ENCODE results near the gene CDH4. TPM values are rescaled to one million over a fixed set of nuclear protein-coding genes. Genes with fewer than 3 reads are reported as not detected.

The CDH4 gene
- total RNA-seq, 4 donors from 2014 or later: not detected

GRCh38 chr20:61684583-61685235 is 432.6 kb downstream of the CDH4 start:
- TF ChIP-seq, protein P1, sequence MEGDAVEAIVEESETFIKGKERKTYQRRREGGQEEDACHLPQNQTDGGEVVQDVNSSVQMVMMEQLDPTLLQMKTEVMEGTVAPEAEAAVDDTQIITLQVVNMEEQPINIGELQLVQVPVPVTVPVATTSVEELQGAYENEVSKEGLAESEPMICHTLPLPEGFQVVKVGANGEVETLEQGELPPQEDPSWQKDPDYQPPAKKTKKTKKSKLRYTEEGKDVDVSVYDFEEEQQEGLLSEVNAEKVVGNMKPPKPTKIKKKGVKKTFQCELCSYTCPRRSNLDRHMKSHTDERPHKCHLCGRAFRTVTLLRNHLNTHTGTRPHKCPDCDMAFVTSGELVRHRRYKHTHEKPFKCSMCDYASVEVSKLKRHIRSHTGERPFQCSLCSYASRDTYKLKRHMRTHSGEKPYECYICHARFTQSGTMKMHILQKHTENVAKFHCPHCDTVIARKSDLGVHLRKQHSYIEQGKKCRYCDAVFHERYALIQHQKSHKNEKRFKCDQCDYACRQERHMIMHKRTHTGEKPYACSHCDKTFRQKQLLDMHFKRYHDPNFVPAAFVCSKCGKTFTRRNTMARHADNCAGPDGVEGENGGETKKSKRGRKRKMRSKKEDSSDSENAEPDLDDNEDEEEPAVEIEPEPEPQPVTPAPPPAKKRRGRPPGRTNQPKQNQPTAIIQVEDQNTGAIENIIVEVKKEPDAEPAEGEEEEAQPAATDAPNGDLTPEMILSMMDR (IDR thresholded peaks at IDR 0.05): no peak
- TF ChIP-seq POLR2AphosphoS5 (IDR thresholded peaks at IDR 0.05): no peak
- TF ChIP-seq EP300 (IDR thresholded peaks at IDR 0.05; ENCODE audit: low read depth): no peak
- TF ChIP-seq POLR2A (IDR thresholded peaks at IDR 0.05): no peak
- Histone ChIP-seq H3K27ac (no peak overlapping the region), H3K4me1 (no peaks in the 10 kb centered on the region), H3K27me3 (peaks cover 10% of the 10 kb centered on the region), H3K36me3 (no peaks in the 10 kb centered on the region), H3K4me3 (no peak overlapping the region), H3K9me3 (no peaks in the 10 kb centered on the region)
- DNase-seq: no peak
- in situ Hi-C loops (cut with MboI; ENCODE audit: low pct_ligation_motif_present in 1 of 4, low pct_unique_long_range_greater_than_20kb in 1 of 4, low sequenced_read_pairs in 3 of 4): no loop called here
- intact Hi-C loops (cut with DNase I; ENCODE audit: low total_unique reads): loop anchor here (5.0 kb wide), 1 partner anchor 697 kb away; no protein-coding TSS in a partner anchor
- 44 to 57% methylated on average over 10 of the region's 10 CpGs for WGBS, 2 donors (ENCODE audit: low coverage in 1 of 2)

DNA sequence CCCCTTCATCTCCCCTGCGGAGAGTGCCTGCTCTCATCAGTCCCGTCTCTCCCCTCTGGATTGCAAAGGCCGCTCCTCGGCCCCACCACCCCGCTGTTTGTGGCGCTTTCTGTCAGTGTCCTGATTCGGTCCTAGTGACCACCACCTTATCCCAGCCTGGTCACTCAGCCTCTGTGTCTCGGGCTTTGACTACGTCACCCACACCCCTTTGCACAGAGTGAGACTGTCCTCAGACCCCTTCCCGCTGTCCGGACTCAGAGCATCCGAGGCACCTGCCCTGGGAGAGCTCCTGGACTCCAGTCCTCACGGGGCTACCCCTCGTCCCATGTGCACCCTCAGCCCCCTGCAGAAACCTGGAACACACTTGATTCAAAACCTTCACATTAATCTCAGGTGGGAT is 433.4 kb downstream of the CDH4 start:
- no peak overlapping the region for H3K27ac ChIP-seq
- intact Hi-C loops (cut with DNase I; ENCODE audit: low total_unique reads) (loop anchor here (5.0 kb wide), 1 partner anchor 698 kb away; no protein-coding TSS in a partner anchor), in situ Hi-C loops (cut with MboI; ENCODE audit: low pct_ligation_motif_present in 1 of 4, low pct_unique_long_range_greater_than_20kb in 1 of 4, low sequenced_read_pairs in 3 of 4) (no loop called here)
- TF ChIP-seq POLR2AphosphoS5 (IDR thresholded peaks at IDR 0.05) (no peak), EP300 (IDR thresholded peaks at IDR 0.05; ENCODE audit: low read depth) (no peak), POLR2A (IDR thresholded peaks at IDR 0.05) (no peak)
- TF ChIP-seq, protein P1 (IDR thresholded peaks at IDR 0.05): no peak
- H3K27me3 ChIP-seq: peaks cover 10% of the 10 kb centered on the region
- H3K4me3 ChIP-seq: no peak overlapping the region
- no peaks in the 10 kb centered on the region for H3K4me1 ChIP-seq
- 89% methylated on average over 14 of the region's 14 CpGs; no CpG with 5 or more reads in 1 of the 2 donors for WGBS, 2 donors (ENCODE audit: low coverage in 1 of 2)
- H3K9me3 ChIP-seq: no peaks in the 10 kb centered on the region
- no peak for DNase-seq
- no peaks in the 10 kb centered on the region for H3K36me3 ChIP-seq

DNA sequence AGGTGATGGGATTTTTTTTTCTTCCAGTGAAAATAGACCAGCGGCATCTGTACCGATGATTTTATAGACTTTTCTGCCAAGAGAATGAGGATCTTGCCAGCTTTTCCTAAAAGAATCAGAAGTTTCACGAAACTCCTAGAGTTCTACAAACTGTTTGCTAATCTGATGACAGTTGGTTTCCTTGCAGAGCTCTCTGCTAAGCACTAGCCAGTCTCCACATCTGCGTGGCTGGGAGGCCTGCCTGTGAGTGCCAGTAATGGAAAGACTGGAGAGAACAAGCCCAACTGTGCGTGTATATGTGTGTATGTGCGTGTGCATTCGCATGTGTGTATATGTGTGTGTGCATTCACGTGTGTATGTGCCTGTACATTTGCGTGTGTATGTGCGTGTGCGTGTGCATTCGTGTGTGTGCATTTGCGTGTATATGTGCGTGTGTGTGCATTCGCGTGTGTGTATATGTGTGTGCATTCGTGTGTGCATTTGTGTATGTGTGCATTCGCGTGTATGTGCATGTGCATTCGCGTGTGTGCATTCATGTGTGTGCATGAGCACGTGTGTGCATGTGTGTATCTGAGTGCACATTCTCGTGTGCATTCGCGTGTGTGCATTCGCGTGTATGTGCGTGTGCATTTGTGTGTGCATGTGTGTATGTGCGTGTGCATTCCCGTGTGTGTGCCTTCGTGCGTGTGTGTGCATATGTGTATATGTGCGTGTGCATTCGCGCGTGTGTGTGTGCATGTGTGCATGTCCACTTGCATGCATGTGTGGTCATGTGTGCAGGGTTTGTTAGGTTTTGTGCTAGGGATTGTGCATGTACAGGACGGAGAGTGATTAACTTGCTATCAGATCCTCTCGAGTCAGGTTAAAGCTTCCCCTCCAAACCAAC is 434.2 kb downstream of the CDH4 start:
- Histone ChIP-seq H3K4me1 (no peaks in the 10 kb centered on the region), H3K27ac (no peak overlapping the region), H3K4me3 (no peak overlapping the region), H3K27me3 (peaks cover 10% of the 10 kb centered on the region), H3K36me3 (no peaks in the 10 kb centered on the region), H3K9me3 (no peaks in the 10 kb centered on the region)
- TF ChIP-seq POLR2A (IDR thresholded peaks at IDR 0.05) (no peak), POLR2AphosphoS5 (IDR thresholded peaks at IDR 0.05) (no peak), EP300 (IDR thresholded peaks at IDR 0.05; ENCODE audit: low read depth) (no peak)
- TF ChIP-seq, protein P1 (IDR thresholded peaks at IDR 0.05): no peak
- WGBS, 2 donors (ENCODE audit: low coverage in 1 of 2): 90 to 93% methylated on average over 12 to 38 of the region's 38 CpGs
- in situ Hi-C loops (cut with MboI; ENCODE audit: low pct_ligation_motif_present in 1 of 4, low pct_unique_long_range_greater_than_20kb in 1 of 4, low sequenced_read_pairs in 3 of 4): no loop called here
- intact Hi-C loops (cut with DNase I; ENCODE audit: low total_unique reads): loop anchor here (5.0 kb wide), 1 partner anchor 699 kb away; no protein-coding TSS in a partner anchor
- DNase-seq: no peak

DNA sequence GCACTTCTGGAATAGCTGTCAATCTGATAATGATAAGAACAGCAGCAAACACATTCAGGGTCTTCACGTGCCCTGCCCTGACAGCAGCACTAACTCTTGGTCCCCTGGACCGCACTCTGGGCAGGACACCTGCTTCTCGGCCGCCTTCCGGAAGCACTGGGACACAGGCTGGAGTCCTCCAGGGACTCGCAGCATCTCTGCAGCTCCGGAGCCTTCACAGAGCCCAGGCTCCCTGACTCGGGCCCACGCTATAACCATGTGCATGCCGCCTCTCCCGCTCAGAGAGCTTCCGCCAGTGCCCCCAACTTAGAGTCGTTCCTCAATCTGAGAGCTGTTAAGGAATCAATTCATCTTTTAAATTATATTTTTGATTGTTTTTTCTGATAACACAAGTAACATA is 436.4 kb downstream of the CDH4 start:
- no peaks in the 10 kb centered on the region for H3K9me3 ChIP-seq
- no peak overlapping the region for H3K27ac ChIP-seq
- H3K36me3 ChIP-seq: no peaks in the 10 kb centered on the region
- intact Hi-C loops (cut with DNase I; ENCODE audit: low total_unique reads): loop anchor here (5.0 kb wide), 1 partner anchor 701 kb away; no protein-coding TSS in a partner anchor
- 94 to 100% methylated on average over 2 to 13 of the region's 13 CpGs for WGBS, 2 donors (ENCODE audit: low coverage in 1 of 2)
- DNase-seq: no peak
- H3K4me1 ChIP-seq: no peaks in the 10 kb centered on the region
- TF ChIP-seq, protein P1 (IDR thresholded peaks at IDR 0.05): no peak
- no peak overlapping the region for H3K4me3 ChIP-seq
- peaks cover 10% of the 10 kb centered on the region for H3K27me3 ChIP-seq
- in situ Hi-C loops (cut with MboI; ENCODE audit: low pct_ligation_motif_present in 1 of 4, low pct_unique_long_range_greater_than_20kb in 1 of 4, low sequenced_read_pairs in 3 of 4): no loop called here
